Forelimb muscle (tissue), 1 donor: ENCODE measurements around the gene CEMIP. TPM values are rescaled to one million over a fixed set of nuclear protein-coding genes. Genes with fewer than 3 reads are reported as not detected.

Experiments
- DNase-seq: peaks from one replicate; pipeline ENCODE4 v3.0.0-alpha.2; 2013; ENCODE audit warnings: low read depth
- polyA plus RNA-seq: library from polyadenylated mRNA; unstranded; fragments of 120-200 nt; gene quantifications from one replicate; pipeline ENCODE4 v1.2.1, GENCODE V29; 2013; ENCODE audit not compliant: insufficient read length

CEMIP gene
- polyA plus RNA-seq, 1 donor, result 2.4 TPM

- no peak for DNase-seq
Measured at GRCh38 chr15:80929689-80930088, 150.5 kb downstream of the CEMIP start.

GRCh38 chr15:80931191-80931590 is 152.0 kb downstream of the CEMIP start:
- DNase-seq, result no peak

- no peak for DNase-seq
Measured at GRCh38 chr15:80931721-80932512, 152.7 kb downstream of the CEMIP start.

- no peak for DNase-seq
Measured at GRCh38 chr15:80932513-80932815, 153.3 kb downstream of the CEMIP start.

- peak; percentile 61 for DNase-seq
Measured at GRCh38 chr15:80932989-80933388, 153.8 kb downstream of the CEMIP start.

GRCh38 chr15:80934761-80935221 is 155.6 kb downstream of the CEMIP start:
- peak; percentile 29 for DNase-seq

- no peak for DNase-seq
Measured at GRCh38 chr15:80936288-80937078, 157.3 kb downstream of the CEMIP start.

GRCh38 chr15:80937718-80938117 is 158.5 kb downstream of the CEMIP start:
- no peak for DNase-seq

GRCh38 chr15:80939216-80939615 is 160.0 kb downstream of the CEMIP start:
- DNase-seq, result no peak

GRCh38 chr15:80940331-80940730 is 161.2 kb downstream of the CEMIP start:
- no peak for DNase-seq

- no peak for DNase-seq
Measured at GRCh38 chr15:80940851-80941250, 161.7 kb downstream of the CEMIP start.

- DNase-seq, result no peak
Measured at GRCh38 chr15:80942266-80942665, 163.1 kb downstream of the CEMIP start.

- DNase-seq, result peak; percentile 31
Measured at GRCh38 chr15:80942746-80943565, 163.8 kb downstream of the CEMIP start.

- DNase-seq, result no peak
Measured at GRCh38 chr15:80944818-80945217, 165.6 kb downstream of the CEMIP start.

- no peak for DNase-seq
Measured at GRCh38 chr15:80945605-80946004, 166.4 kb downstream of the CEMIP start.

- no peak for DNase-seq
Measured at GRCh38 chr15:80946576-80946975, 167.4 kb downstream of the CEMIP start.

GRCh38 chr15:80948651-80949292 is 169.6 kb downstream of the CEMIP start:
- DNase-seq, result no peak

- DNase-seq, result no peak
Measured at GRCh38 chr15:80949756-80950155, 170.6 kb downstream of the CEMIP start.

- no peak for DNase-seq
Measured at GRCh38 chr15:80950291-80951078, 171.3 kb downstream of the CEMIP start.

- DNase-seq, result no peak
Measured at GRCh38 chr15:80951941-80952340, 172.8 kb downstream of the CEMIP start.
